H1 (cell line): ENCODE data around the gene CEP97. TPM values are rescaled to one million over a fixed set of nuclear protein-coding genes. Genes with fewer than 3 reads are reported as not detected.

ENCODE experiments used
- CTCF ChIA-PET: fragments of 300-600 bp; sonication (Branson Sonifier 250); formaldehyde crosslinking; loops from one replicate; lab custom pipeline; 2021; ENCODE audit not compliant: partially characterized antibody; lab: Charles Lee
- POLR2A ChIA-PET: fragments of 300-600 bp; sonication (Branson Sonifier 250); formaldehyde crosslinking; loops from one replicate; lab custom pipeline; 2021; ENCODE audit warnings: inconsistent platforms; ENCODE audit not compliant: partially characterized antibody; lab: Charles Lee
- DNase-seq, 2 experiments: peaks; one replicate each; pipeline versions ENCODE4 v3.0.0 to v3.0.0-alpha.2; 2010 to 2022; ENCODE audit warnings: low spot score in 2 of 2, low read depth in 1 of 2, mixed read lengths in 1 of 2
- FAIRE-seq: peaks from 2 replicates; lab custom pipeline; 2011; peaks lifted over from hg19 to GRCh38; lab: Jason Lieb, UNC
- H2AFZ ChIP-seq: 2 replicates; pipeline ENCODE4 v1.8.1; 2012; ENCODE audit warnings: low read length, inconsistent platforms
- H2AK5ac ChIP-seq: 2 replicates; pipeline ENCODE4 v1.6.1; 2013; ENCODE audit warnings: low read depth, low read length
- H2BK120ac ChIP-seq: replicated peaks from 2 replicates; pipeline ENCODE3; 2013; ENCODE audit warnings: low read depth, low read length, inconsistent platforms
- H2BK12ac ChIP-seq: 2 replicates; pipeline ENCODE4 v1.6.1; 2013; ENCODE audit warnings: low read depth, low read length
- H2BK15ac ChIP-seq: 2 replicates; pipeline ENCODE4 v1.6.1; 2013; ENCODE audit warnings: low read length
- H2BK20ac ChIP-seq: 2 replicates; pipeline ENCODE4 v1.6.1; 2013; ENCODE audit warnings: low read length
- H2BK5ac ChIP-seq: 2 replicates; pipeline ENCODE4 v1.6.1; 2013; ENCODE audit warnings: low read depth, low read length
- H3K14ac ChIP-seq: 2 replicates; pipeline ENCODE4 v1.6.1; 2013; ENCODE audit warnings: inconsistent platforms; ENCODE audit not compliant: insufficient read length
- H3K18ac ChIP-seq: 2 replicates; pipeline ENCODE4 v1.6.1; 2013; ENCODE audit warnings: low read length; ENCODE audit errors: extremely low read depth
- H3K23ac ChIP-seq: 2 replicates; pipeline ENCODE4 v1.6.1; 2013; ENCODE audit warnings: inconsistent platforms; ENCODE audit not compliant: insufficient read length
- H3K23me2 ChIP-seq: 2 replicates; pipeline ENCODE4 v1.6.1; 2013; ENCODE audit warnings: low read depth, low read length
- H3K27ac ChIP-seq: 2 replicates; pipeline ENCODE4 v1.6.1; 2011; ENCODE audit warnings: low read depth, low read length, inconsistent platforms
- H3K27me3 ChIP-seq, 4 experiments: replicated peaks in 1 of 4; 1 replicate in 1 of 4; 2 replicates in 3 of 4; pipeline versions ENCODE4 v1.6.1 to v1.8.1; 2011 to 2013; ENCODE audit warnings: low read length in 3 of 4, mild to moderate bottlenecking in 3 of 4, inconsistent platforms in 2 of 4, mixed read lengths in 2 of 4, moderate library complexity in 1 of 4; ENCODE audit not compliant: control insufficient read depth in 3 of 4, insufficient read depth in 3 of 4; ENCODE audit errors: extremely low read depth in 1 of 4
- H3K36me3 ChIP-seq, 4 experiments: 2 replicates each; pipeline versions ENCODE4 v1.6.1 to v1.8.1; 2011 to 2013; ENCODE audit warnings: mild to moderate bottlenecking in 4 of 4, low read length in 3 of 4, moderate library complexity in 2 of 4, control low read depth in 1 of 4, inconsistent platforms in 1 of 4; ENCODE audit not compliant: insufficient read depth in 4 of 4, control insufficient read depth in 2 of 4
- H3K4ac ChIP-seq: replicated peaks from 2 replicates; pipeline ENCODE3; 2013; ENCODE audit warnings: low read length, low read depth, mixed read lengths, inconsistent platforms; ENCODE audit not compliant: insufficient read length
- H3K4me1 ChIP-seq, 4 experiments: replicated peaks in 1 of 4; 1 replicate in 1 of 4; 2 replicates in 3 of 4; pipeline versions ENCODE4 v1.6.1 to v1.8.1; 2011 to 2013; ENCODE audit warnings: low read length in 3 of 4, inconsistent platforms in 2 of 4, mixed read lengths in 1 of 4; ENCODE audit not compliant: insufficient read depth in 4 of 4, control insufficient read depth in 3 of 4
- H3K4me2 ChIP-seq, 2 experiments: 2 replicates each; pipeline versions ENCODE4 v1.6.1 to v1.8.1; 2011 to 2013; ENCODE audit warnings: low read depth in 2 of 2, low read length in 2 of 2, control low read depth in 1 of 2, inconsistent platforms in 1 of 2, mild to moderate bottlenecking in 1 of 2; ENCODE audit not compliant: insufficient read depth in 1 of 2
- H3K4me3 ChIP-seq, 4 experiments: fragments of 200-600, 300-600 bp in 1 of 4; sonication (generic), shearing (Covaris generic), sonication (Bioruptor Twin) in 1 of 4; 2 replicates each; pipeline versions ENCODE4 v1.5.1 to v1.8.1; 2011 to 2016; ENCODE audit warnings: low read length in 4 of 4, low read depth in 3 of 4, control low read depth in 2 of 4, inconsistent platforms in 2 of 4, mild to moderate bottlenecking in 2 of 4, mixed read lengths in 1 of 4, moderate library complexity in 1 of 4; ENCODE audit not compliant: insufficient read depth in 2 of 4; ENCODE audit errors: extremely low read depth in 1 of 4
- H3K56ac ChIP-seq: replicated peaks from 2 replicates; pipeline ENCODE3; 2013; ENCODE audit warnings: low read depth, mild to moderate bottlenecking, mixed read lengths, low read length, inconsistent platforms; ENCODE audit not compliant: insufficient read length
- H3K79me1 ChIP-seq: 2 replicates; pipeline ENCODE4 v1.6.1; 2013; ENCODE audit warnings: low read depth, low read length, control low read depth
- H3K79me2 ChIP-seq, 2 experiments: 2 replicates each; pipeline versions ENCODE4 v1.6.1 to v1.8.1; 2012 to 2013; ENCODE audit warnings: low read length in 2 of 2, mild to moderate bottlenecking in 2 of 2, inconsistent platforms in 1 of 2; ENCODE audit not compliant: insufficient read depth in 2 of 2, control insufficient read depth in 1 of 2
- H3K9ac ChIP-seq, 4 experiments: replicated peaks in 1 of 4; 1 replicate in 1 of 4; 2 replicates in 3 of 4; pipeline versions ENCODE4 v1.6.1 to v1.8.1; 2011 to 2013; ENCODE audit warnings: low read depth in 3 of 4, low read length in 3 of 4, control low read depth in 2 of 4, mild to moderate bottlenecking in 2 of 4, moderate library complexity in 2 of 4, inconsistent platforms in 1 of 4; ENCODE audit errors: extremely low read depth in 1 of 4
- H3K9me3 ChIP-seq, 2 experiments: 2 replicates each; pipeline versions ENCODE4 v1.6.1 to v1.8.1; 2012 to 2013; ENCODE audit warnings: mild to moderate bottlenecking in 2 of 2, moderate library complexity in 2 of 2, control low read depth in 1 of 2, inconsistent platforms in 1 of 2, low read depth in 1 of 2, low read length in 1 of 2, mixed read lengths in 1 of 2; ENCODE audit not compliant: insufficient read depth in 2 of 2
- H4K20me1 ChIP-seq, 2 experiments: replicated peaks in 1 of 2; 2 replicates each; pipeline versions ENCODE3 to v1.8.1; 2011 to 2013; ENCODE audit warnings: inconsistent platforms in 2 of 2, low read length in 2 of 2, mild to moderate bottlenecking in 1 of 2; ENCODE audit not compliant: insufficient read depth in 2 of 2, control insufficient read depth in 1 of 2
- H4K5ac ChIP-seq: 2 replicates; pipeline ENCODE4 v1.6.1; 2013; ENCODE audit warnings: low read length, low read depth, mixed read lengths, inconsistent platforms; ENCODE audit not compliant: insufficient read length
- H4K8ac ChIP-seq: 2 replicates; pipeline ENCODE4 v1.8.0; 2013; ENCODE audit warnings: mild to moderate bottlenecking, moderate library complexity, low read length, inconsistent platforms; ENCODE audit not compliant: insufficient read depth; ENCODE audit errors: extremely low read depth
- H4K91ac ChIP-seq: replicated peaks from 2 replicates; pipeline ENCODE3; 2013; ENCODE audit warnings: low read length, mixed read lengths, inconsistent platforms; ENCODE audit not compliant: insufficient read length
- BCL11A ChIP-seq, 2 experiments: IDR thresholded peaks; one replicate each; pipeline ENCODE4 v1.6.1; 2011; ENCODE audit warnings: low read depth in 2 of 2, low read length in 2 of 2, mild to moderate bottlenecking in 2 of 2
- GABPA ChIP-seq: IDR thresholded peaks from 2 replicates; pipeline ENCODE4 v1.6.1; 2011; ENCODE audit warnings: mild to moderate bottlenecking, low read length, moderate library complexity, borderline replicate concordance; ENCODE audit not compliant: insufficient read depth
- RFX5 ChIP-seq: IDR thresholded peaks from 2 replicates; pipeline ENCODE4 v1.6.1; 2011; ENCODE audit warnings: low read depth, low read length, improper control_type of control experiment, borderline replicate concordance
- TCF12 ChIP-seq: IDR thresholded peaks from 2 replicates; pipeline ENCODE4 v1.6.1; 2011; ENCODE audit warnings: low read depth, mild to moderate bottlenecking, low read length
- USF2 ChIP-seq: IDR thresholded peaks from 2 replicates; pipeline ENCODE4 v1.6.1; 2011; ENCODE audit warnings: low read length, improper control_type of control experiment
- WGBS, 2 experiments: shearing (Covaris generic) in 1 of 2; methylation state at CpG; one replicate each; pipeline versions ENCODE4 v1.1.6 to v1.1.7; 2013 to 2015; ENCODE audit warnings: low lambda C conversion rate in 2 of 2, mixed read lengths in 2 of 2, inconsistent platforms in 1 of 2, low coverage in 1 of 2, missing lambda C conversion rate in 1 of 2; ENCODE audit not compliant: insufficient replicate concordance in 2 of 2, insufficient coverage in 1 of 2, insufficient read length in 1 of 2; ENCODE audit errors: extremely low coverage in 1 of 2, missing lambda C conversion rate in 1 of 2; 5-methylcytosine and 5-hydroxymethylcytosine counted together
- polyA plus RNA-seq, 7 experiments: library from polyadenylated mRNA; depleted of rRNA in 3 of 7; stranded (reverse) in 5 of 7; unstranded in 2 of 7; fragments of >200 nt in 5 of 7; fragments of 200-250 nt in 2 of 7; gene quantifications; 1 replicate in 5 of 7; 2 replicates in 1 of 7; 4 replicates in 1 of 7; pipeline versions ENCODE4 v1.2.1 to v1.2.3, GENCODE V29; 2011 to 2013; ENCODE audit warnings: missing spikeins in 2 of 7, mixed read lengths in 2 of 7
- total RNA-seq: library from RNA; stranded (reverse); fragmentation: NEBNext Ultra II Directional; extraction: Animal tissue kit (Norgen Biotek cat#: 25700); gene quantifications from 2 replicates; pipeline ENCODE4 v1.2.1, GENCODE V29; 2021
- TF ChIP-seq, protein P1 (sequence below): IDR thresholded peaks from 2 replicates; pipeline ENCODE4 v1.6.1; 2011; ENCODE audit warnings: low read depth, mild to moderate bottlenecking, low read length; ENCODE audit not compliant: insufficient read depth
- TF ChIP-seq, protein P2 (sequence below), 3 experiments: IDR thresholded peaks; 1 replicate in 2 of 3; 2 replicates in 1 of 3; pipeline versions ENCODE4 v1.5.1 to v1.6.1; 2011; ENCODE audit warnings: low read length in 3 of 3, mild to moderate bottlenecking in 3 of 3, inconsistent platforms in 2 of 3, low read depth in 1 of 3, moderate library complexity in 1 of 3; ENCODE audit not compliant: insufficient read depth in 1 of 3; ENCODE audit errors: control extremely low read depth in 1 of 3

The CEP97 gene
- total and polyA plus RNA-seq, 2 of the 8 experiments (the other 6 are each of a cell fraction or from before 2014, with no cell fraction given), result 1.6 to 13.2 TPM

GRCh38 chr3:101676216-101676764 lies 48.1 kb upstream of the CEP97 start:
- no peaks in the 10 kb centered on the region; a peak in 2 of 7 replicates for H3K4me1 ChIP-seq
- no peak for TF ChIP-seq TCF12
- no peak for TF ChIP-seq BCL11A (IDR thresholded peaks at IDR 0.05; ENCODE audit: low read depth in 2 of 2, low read length in 2 of 2)
- no peak for TF ChIP-seq RFX5
- TF ChIP-seq, protein P1, sequence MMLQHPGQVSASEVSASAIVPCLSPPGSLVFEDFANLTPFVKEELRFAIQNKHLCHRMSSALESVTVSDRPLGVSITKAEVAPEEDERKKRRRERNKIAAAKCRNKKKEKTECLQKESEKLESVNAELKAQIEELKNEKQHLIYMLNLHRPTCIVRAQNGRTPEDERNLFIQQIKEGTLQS, result no peak
- TF ChIP-seq USF2, result 0 out of 2 replicates have a peak, but pooled peaks have one; percentile 3
- TF ChIP-seq GABPA, result peak; percentile 27; the same call in 1 of the 2 replicates
- TF ChIP-seq, protein P2, sequence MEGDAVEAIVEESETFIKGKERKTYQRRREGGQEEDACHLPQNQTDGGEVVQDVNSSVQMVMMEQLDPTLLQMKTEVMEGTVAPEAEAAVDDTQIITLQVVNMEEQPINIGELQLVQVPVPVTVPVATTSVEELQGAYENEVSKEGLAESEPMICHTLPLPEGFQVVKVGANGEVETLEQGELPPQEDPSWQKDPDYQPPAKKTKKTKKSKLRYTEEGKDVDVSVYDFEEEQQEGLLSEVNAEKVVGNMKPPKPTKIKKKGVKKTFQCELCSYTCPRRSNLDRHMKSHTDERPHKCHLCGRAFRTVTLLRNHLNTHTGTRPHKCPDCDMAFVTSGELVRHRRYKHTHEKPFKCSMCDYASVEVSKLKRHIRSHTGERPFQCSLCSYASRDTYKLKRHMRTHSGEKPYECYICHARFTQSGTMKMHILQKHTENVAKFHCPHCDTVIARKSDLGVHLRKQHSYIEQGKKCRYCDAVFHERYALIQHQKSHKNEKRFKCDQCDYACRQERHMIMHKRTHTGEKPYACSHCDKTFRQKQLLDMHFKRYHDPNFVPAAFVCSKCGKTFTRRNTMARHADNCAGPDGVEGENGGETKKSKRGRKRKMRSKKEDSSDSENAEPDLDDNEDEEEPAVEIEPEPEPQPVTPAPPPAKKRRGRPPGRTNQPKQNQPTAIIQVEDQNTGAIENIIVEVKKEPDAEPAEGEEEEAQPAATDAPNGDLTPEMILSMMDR (IDR thresholded peaks at IDR 0.05; ENCODE audit: control extremely low read depth in 1 of 3, insufficient read depth in 1 of 3, low read depth in 1 of 3, low read length in 3 of 3), result no peak

More at GRCh38 chr3:101676216-101676764, 48.1 kb upstream of the CEP97 start:
- peaks cover under 1 to 14% of the 10 kb centered on the region in 2 experiments for H4K20me1 ChIP-seq
- no peak overlapping the region for H3K14ac ChIP-seq
- peak overlapping the region; percentile 74 for H3K56ac ChIP-seq
- H4K5ac ChIP-seq, result peak overlapping the region; percentile 90
- peak overlapping the region; percentile 64 to 76 for H3K4me2 ChIP-seq
- no peak overlapping the region for H2BK20ac ChIP-seq
- H2BK15ac ChIP-seq, result no peak overlapping the region
- peaks cover 7 to 23% (median 14%) of the 10 kb centered on the region in 4 experiments for H3K36me3 ChIP-seq
- peaks cover 3% of the 10 kb centered on the region for H3K79me1 ChIP-seq
- WGBS, 2 experiments, result 1% methylated on average over 39 of the region's 57 CpGs; no CpG with 5 or more reads in 1 of the 2 experiments
- H4K91ac ChIP-seq, result peak overlapping the region; percentile 65
- no peak overlapping the region for H2AK5ac ChIP-seq
- DNase-seq (peak; percentile 84 to 96), FAIRE-seq (no peak)
- peak overlapping the region; percentile 71; the same call in 1 of the 2 replicates for H3K18ac ChIP-seq
- H3K4me3 ChIP-seq, result peak overlapping the region; percentile 72 to 98 (median 85)
- H3K23me2 ChIP-seq, result peaks cover 2% of the 10 kb centered on the region; the same call in 1 of the 2 replicates
- CTCF ChIA-PET, result interaction anchor here (0.7 to 4.6 kb wide), 9 partner anchors 10 to 1357 kb away, joined by 3 to 29 read pairs (median 7); partner anchors contain the start of genes PCNP and RPL24
- H2BK5ac ChIP-seq, result peak overlapping the region; percentile 93
- peak overlapping the region; percentile 55; the same call in 1 of the 2 replicates for H2BK12ac ChIP-seq
- no peak overlapping the region for H3K4ac ChIP-seq
- H3K27me3 ChIP-seq, result no peaks in the 10 kb centered on the region
- H3K27ac ChIP-seq, result peak overlapping the region; percentile 77
- H3K23ac ChIP-seq, result no peak overlapping the region
- peak overlapping the region; percentile 96 for H4K8ac ChIP-seq
- peak overlapping the region; percentile 70 for H2AFZ ChIP-seq
- peak overlapping the region; percentile 71 to 95 (median 88) for H3K9ac ChIP-seq
- no peaks in the 10 kb centered on the region for H3K9me3 ChIP-seq
- POLR2A ChIA-PET, result interaction anchor here (0.6 to 18.4 kb wide), 12 partner anchors 9 to 117 kb away, joined by 3 to 308 read pairs (median 4); partner anchors contain the start of genes CEP97, PCNP and RPL24
- H2BK120ac ChIP-seq, result no peak overlapping the region
- peaks cover 0 to 44% of the 10 kb centered on the region in 2 experiments; a peak in 3 of 4 replicates for H3K79me2 ChIP-seq
